Measurements from ENCODE around the gene TMEM53. TPM values are rescaled to one million over a fixed set of nuclear protein-coding genes. Genes with fewer than 3 reads are reported as not detected.

The TMEM53 gene
- total RNA-seq, 1 experiment from 2014 or later: 3.3 TPM

GRCh38 chr1:44606701-44607281, 67.5 kb downstream of the TMEM53 start:
- CTCF ChIA-PET: no interaction called here
- no TSS peak for BruUV-seq (replicated peaks)
- POLR2A ChIA-PET (ENCODE audit: low non-redundant PET): no interaction called here

GRCh38 chr1:44605914-44606615, 68.2 kb downstream of the TMEM53 start:
- ChIA-PET CTCF (no interaction called here), POLR2A (ENCODE audit: low non-redundant PET) (no interaction called here)
- TF ChIP-seq CTCF (conservative IDR thresholded peaks at IDR 0.05; ENCODE audit: low read depth, low read length): no peak
- TF ChIP-seq EZH2 (IDR thresholded peaks at IDR 0.05; ENCODE audit: borderline replicate concordance, low read depth, low read length, poor library complexity, severe bottlenecking): no peak
- no TSS peak for BruUV-seq (replicated peaks)
- peak; percentile 44 for DNase-seq (ENCODE audit: low spot score)
- no peak overlapping the region for H3K27ac ChIP-seq (ENCODE audit: low read depth, low read length, poor library complexity, severe bottlenecking)
- H3K36me3 ChIP-seq (ENCODE audit: insufficient read depth, low read length, poor library complexity, severe bottlenecking): no peaks in the 10 kb centered on the region
- intact Hi-C loops (cut with micrococcal nuclease; ENCODE audit: unreplicated experiment): no loop called here
- H3K9me3 ChIP-seq (ENCODE audit: low read depth, low read length, poor library complexity, severe bottlenecking): no peaks in the 10 kb centered on the region
- peaks cover 16% of the 10 kb centered on the region for H3K27me3 ChIP-seq (replicated peaks; ENCODE audit: insufficient read depth, low read depth, low read length, poor library complexity)
- no peak overlapping the region for H3K4me3 ChIP-seq (ENCODE audit: low read depth, low read length, poor library complexity, severe bottlenecking)
- H3K4me1 ChIP-seq (ENCODE audit: insufficient read depth, low read length, poor library complexity, severe bottlenecking): peaks cover 16% of the 10 kb centered on the region

More at GRCh38 chr1:44606701-44607281, 67.5 kb downstream of the TMEM53 start:
- no peak for DNase-seq (ENCODE audit: low spot score)
- Histone ChIP-seq H3K4me3 (ENCODE audit: low read depth, low read length, poor library complexity, severe bottlenecking) (no peak overlapping the region), H3K27ac (ENCODE audit: low read depth, low read length, poor library complexity, severe bottlenecking) (no peak overlapping the region), H3K9me3 (ENCODE audit: low read depth, low read length, poor library complexity, severe bottlenecking) (no peaks in the 10 kb centered on the region), H3K4me1 (ENCODE audit: insufficient read depth, low read length, poor library complexity, severe bottlenecking) (peaks cover 16% of the 10 kb centered on the region), H3K36me3 (ENCODE audit: insufficient read depth, low read length, poor library complexity, severe bottlenecking) (no peaks in the 10 kb centered on the region), H3K27me3 (replicated peaks; ENCODE audit: insufficient read depth, low read depth, low read length, poor library complexity) (peaks cover 8% of the 10 kb centered on the region)
- TF ChIP-seq EZH2 (IDR thresholded peaks at IDR 0.05; ENCODE audit: borderline replicate concordance, low read depth, low read length, poor library complexity, severe bottlenecking) (no peak), CTCF (conservative IDR thresholded peaks at IDR 0.05; ENCODE audit: low read depth, low read length) (no peak)
- intact Hi-C loops (cut with micrococcal nuclease; ENCODE audit: unreplicated experiment): no loop called here

GRCh38 chr1:44604157-44604955, 69.9 kb downstream of the TMEM53 start:
- TF ChIP-seq CTCF (conservative IDR thresholded peaks at IDR 0.05; ENCODE audit: low read depth, low read length) (no peak), EZH2 (IDR thresholded peaks at IDR 0.05; ENCODE audit: borderline replicate concordance, low read depth, low read length, poor library complexity, severe bottlenecking) (no peak)
- ChIA-PET CTCF (interaction anchor here (1.0 kb wide), 1 partner anchor 9 kb away, joined by 9 read pairs; no protein-coding TSS in a partner anchor), POLR2A (ENCODE audit: low non-redundant PET) (no interaction called here)
- Histone ChIP-seq H3K4me3 (ENCODE audit: low read depth, low read length, poor library complexity, severe bottlenecking) (no peak overlapping the region), H3K27me3 (replicated peaks; ENCODE audit: insufficient read depth, low read depth, low read length, poor library complexity) (peaks cover 27% of the 10 kb centered on the region), H3K4me1 (ENCODE audit: insufficient read depth, low read length, poor library complexity, severe bottlenecking) (peaks cover 16% of the 10 kb centered on the region), H3K9me3 (ENCODE audit: low read depth, low read length, poor library complexity, severe bottlenecking) (no peaks in the 10 kb centered on the region), H3K36me3 (ENCODE audit: insufficient read depth, low read length, poor library complexity, severe bottlenecking) (no peaks in the 10 kb centered on the region), H3K27ac (ENCODE audit: low read depth, low read length, poor library complexity, severe bottlenecking) (no peak overlapping the region)
- intact Hi-C loops (cut with micrococcal nuclease; ENCODE audit: unreplicated experiment): no loop called here
- no TSS peak for BruUV-seq (replicated peaks)
- no peak for DNase-seq (ENCODE audit: low spot score)
